ENCODE results near the gene KRTAP12-2.

The KRTAP12-2 gene

DNA sequence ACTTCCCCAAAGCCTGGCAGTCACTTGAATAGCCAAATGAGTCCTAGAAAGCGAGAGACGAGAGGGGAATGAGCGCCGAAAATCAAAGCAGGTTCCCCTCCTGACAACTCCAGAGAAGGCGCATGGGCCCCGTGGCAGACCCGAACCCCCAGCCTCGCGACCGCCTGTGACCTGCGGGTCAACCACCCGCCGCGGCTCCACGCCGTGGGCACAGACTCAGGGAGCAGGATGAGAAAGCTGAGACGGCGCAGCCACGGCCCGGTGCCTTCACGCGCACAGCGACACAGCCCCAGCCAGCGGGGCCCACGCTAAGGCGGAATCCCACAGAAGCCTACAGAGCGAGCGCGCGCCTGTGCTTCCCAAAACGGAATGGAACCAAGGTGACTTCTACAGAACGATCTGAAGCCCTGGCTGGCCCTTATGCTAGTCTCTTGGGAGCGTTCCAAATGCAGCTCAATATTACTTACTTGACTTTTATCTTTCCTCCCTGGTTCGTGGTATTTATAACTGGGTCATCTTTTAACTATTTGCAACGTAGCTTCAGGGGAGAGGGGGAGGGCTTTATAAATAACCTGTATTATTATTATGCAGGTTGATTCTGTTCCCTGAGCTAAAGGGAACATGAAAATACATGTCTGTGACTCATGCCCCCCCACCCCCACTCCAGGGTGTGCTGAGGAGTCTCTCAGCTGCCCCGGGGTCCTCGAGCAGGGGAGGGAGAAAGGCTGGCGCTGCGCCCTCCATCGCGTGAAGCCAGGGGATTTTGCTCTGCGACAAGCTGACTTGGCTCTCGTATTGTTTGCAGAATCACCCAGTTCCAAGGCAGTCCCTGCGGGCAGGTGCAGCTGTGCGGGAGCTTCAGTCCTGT lies 42.9 kb upstream of the KRTAP12-2 start:
- H3K9me3 ChIP-seq (ENCODE audit: insufficient read depth, low read depth, low read length), result peaks cover 12% of the 10 kb centered on the region
- H3K27ac ChIP-seq (ENCODE audit: low read depth, low read length), result no peak overlapping the region
- H3K18ac ChIP-seq (ENCODE audit: low read length), result no peak overlapping the region
- WGBS (ENCODE audit: extremely low coverage, insufficient coverage, insufficient read length), result no CpG with 5 or more reads among the region's 45 CpGs
- H3K79me1 ChIP-seq (ENCODE audit: low read length), result no peaks in the 10 kb centered on the region
- no peak overlapping the region for H3K9ac ChIP-seq (ENCODE audit: low read length)
- no peak overlapping the region for H4K8ac ChIP-seq (ENCODE audit: low read depth, low read length)
- no peak overlapping the region for H2BK12ac ChIP-seq (ENCODE audit: low read length)
- no peak overlapping the region for H4K91ac ChIP-seq (ENCODE audit: low read depth, low read length)
- H2BK5ac ChIP-seq (ENCODE audit: low read depth, low read length, poor library complexity), result no peak overlapping the region
- no peak overlapping the region for H2BK120ac ChIP-seq (ENCODE audit: insufficient read depth, low read length, poor library complexity)
- H3K4me3 ChIP-seq (ENCODE audit: low read depth, low read length), result no peak overlapping the region
- peaks cover 0 to 7% of the 10 kb centered on the region in 2 experiments for H3K4me1 ChIP-seq (ENCODE audit: control insufficient read depth in 1 of 2, insufficient read depth in 2 of 2, low read length in 2 of 2)
- no peaks in the 10 kb centered on the region for H3K79me2 ChIP-seq (ENCODE audit: control insufficient read depth, insufficient read depth, low read length, poor library complexity)
- H4K12ac ChIP-seq (ENCODE audit: low read depth, low read length), result no peak overlapping the region
- H3K36me3 ChIP-seq (ENCODE audit: control insufficient read depth in 1 of 2, insufficient read depth in 2 of 2, low read length in 2 of 2), result no peaks in the 10 kb centered on the region
- no peak overlapping the region for H3K4ac ChIP-seq (ENCODE audit: low read depth, low read length)
- H3K23ac ChIP-seq (ENCODE audit: low read length), result no peak overlapping the region
- no peak overlapping the region for H3K4me2 ChIP-seq (ENCODE audit: low read length)
- no peak for DNase-seq
- H2AK5ac ChIP-seq (ENCODE audit: low read length), result no peak overlapping the region
- H2AFZ ChIP-seq (ENCODE audit: insufficient read depth, low read length, poor library complexity), result no peak overlapping the region
- H3K27me3 ChIP-seq (ENCODE audit: insufficient read depth, low read length), result peaks cover 74% of the 10 kb centered on the region
- no peak overlapping the region for H3K14ac ChIP-seq (ENCODE audit: low read length)

DNA sequence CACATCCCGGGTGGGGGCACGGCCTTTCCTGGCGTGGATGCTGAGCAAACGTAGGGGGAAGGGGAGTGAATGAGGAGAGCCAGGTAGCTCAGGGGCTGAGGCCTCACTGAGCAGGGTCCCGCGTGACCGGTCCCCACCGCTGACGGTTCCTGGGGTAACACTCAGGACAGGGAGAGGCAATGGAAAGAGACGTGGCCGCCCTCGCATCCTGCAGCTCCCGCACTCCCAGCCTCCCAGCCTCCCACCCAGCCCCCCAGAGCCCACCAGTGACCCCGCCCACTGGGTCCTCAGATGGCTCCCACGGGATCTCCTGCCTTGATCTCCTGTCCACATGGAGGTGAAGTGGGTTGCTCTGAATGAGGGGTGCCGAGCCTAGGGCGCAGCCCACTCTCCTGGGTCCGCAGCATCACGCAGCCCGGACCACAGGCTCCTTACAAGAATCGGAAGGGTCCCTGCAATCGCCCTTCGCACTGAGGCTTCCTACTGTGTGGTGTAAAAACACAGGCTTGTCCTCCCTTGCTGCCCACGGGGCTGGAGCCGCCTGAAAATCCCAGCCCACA lies 42.2 kb upstream of the KRTAP12-2 start:
- H3K4me3 ChIP-seq (ENCODE audit: low read depth, low read length), result no peak overlapping the region
- no peak for DNase-seq
- no peak overlapping the region for H3K27ac ChIP-seq (ENCODE audit: low read depth, low read length)
- no peak overlapping the region for H4K91ac ChIP-seq (ENCODE audit: low read depth, low read length)
- H4K8ac ChIP-seq (ENCODE audit: low read depth, low read length), result no peak overlapping the region
- no peaks in the 10 kb centered on the region for H3K36me3 ChIP-seq (ENCODE audit: control insufficient read depth in 1 of 2, insufficient read depth in 2 of 2, low read length in 2 of 2)
- no peaks in the 10 kb centered on the region for H3K79me2 ChIP-seq (ENCODE audit: control insufficient read depth, insufficient read depth, low read length, poor library complexity)
- H3K14ac ChIP-seq (ENCODE audit: low read length), result no peak overlapping the region
- H3K79me1 ChIP-seq (ENCODE audit: low read length), result no peaks in the 10 kb centered on the region
- no peak overlapping the region for H3K23ac ChIP-seq (ENCODE audit: low read length)
- no peak overlapping the region for H2BK120ac ChIP-seq (ENCODE audit: insufficient read depth, low read length, poor library complexity)
- H3K18ac ChIP-seq (ENCODE audit: low read length), result no peak overlapping the region
- WGBS (ENCODE audit: extremely low coverage, insufficient coverage, insufficient read length), result no CpG with 5 or more reads among the region's 25 CpGs
- H3K27me3 ChIP-seq (ENCODE audit: insufficient read depth, low read length), result peaks cover 79% of the 10 kb centered on the region
- H3K4me1 ChIP-seq (ENCODE audit: control insufficient read depth in 1 of 2, insufficient read depth in 2 of 2, low read length in 2 of 2), result peaks cover 0 to 7% of the 10 kb centered on the region in 2 experiments
- no peak overlapping the region for H4K12ac ChIP-seq (ENCODE audit: low read depth, low read length)
- H3K4me2 ChIP-seq (ENCODE audit: low read length), result no peak overlapping the region
- H2AK5ac ChIP-seq (ENCODE audit: low read length), result no peak overlapping the region
- peaks cover 15% of the 10 kb centered on the region for H3K9me3 ChIP-seq (ENCODE audit: insufficient read depth, low read depth, low read length)
- no peak overlapping the region for H2BK12ac ChIP-seq (ENCODE audit: low read length)
- H2BK5ac ChIP-seq (ENCODE audit: low read depth, low read length, poor library complexity), result no peak overlapping the region
- H3K9ac ChIP-seq (ENCODE audit: low read length), result no peak overlapping the region
- no peak overlapping the region for H2AFZ ChIP-seq (ENCODE audit: insufficient read depth, low read length, poor library complexity)
- H3K4ac ChIP-seq (ENCODE audit: low read depth, low read length), result no peak overlapping the region

DNA sequence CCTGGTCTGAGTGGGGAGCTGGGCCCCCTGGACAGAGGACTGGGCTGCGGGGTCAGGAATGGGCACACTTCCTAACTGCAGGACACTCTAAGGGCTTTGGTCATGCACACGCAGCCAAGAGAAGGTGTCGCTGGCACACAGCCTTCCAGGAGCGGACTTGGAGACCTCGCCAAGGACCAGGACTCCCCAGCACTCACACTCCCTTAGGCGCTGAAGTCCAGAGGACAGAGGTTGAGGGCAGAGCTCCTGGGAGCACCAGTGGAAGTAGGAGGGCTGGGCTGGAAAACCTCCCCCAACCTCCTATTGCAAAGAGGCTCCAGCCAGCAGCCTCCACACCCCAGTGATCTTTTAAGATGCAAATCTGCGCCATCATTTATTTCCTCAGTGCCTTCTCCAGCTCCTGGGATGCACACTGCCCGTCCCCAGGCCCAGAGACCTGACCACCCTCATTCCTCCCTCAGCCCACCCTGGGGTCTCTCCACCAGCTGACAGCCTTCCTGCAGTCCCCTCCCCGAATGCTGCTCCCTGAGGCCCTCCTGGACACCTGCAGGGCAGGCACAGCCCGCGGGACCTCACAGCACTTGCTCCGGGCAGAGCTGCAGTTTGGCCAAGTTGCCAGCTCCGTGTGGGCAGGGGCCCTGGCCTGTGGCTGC lies 41.6 kb upstream of the KRTAP12-2 start:
- DNase-seq, result no peak
- H2BK5ac ChIP-seq (ENCODE audit: low read depth, low read length, poor library complexity), result no peak overlapping the region
- peaks cover 15% of the 10 kb centered on the region for H3K9me3 ChIP-seq (ENCODE audit: insufficient read depth, low read depth, low read length)
- no peaks in the 10 kb centered on the region for H3K36me3 ChIP-seq (ENCODE audit: control insufficient read depth in 1 of 2, insufficient read depth in 2 of 2, low read length in 2 of 2)
- H3K27ac ChIP-seq (ENCODE audit: low read depth, low read length), result no peak overlapping the region
- H3K14ac ChIP-seq (ENCODE audit: low read length), result no peak overlapping the region
- peaks cover 0 to 7% of the 10 kb centered on the region in 2 experiments for H3K4me1 ChIP-seq (ENCODE audit: control insufficient read depth in 1 of 2, insufficient read depth in 2 of 2, low read length in 2 of 2)
- no peak overlapping the region for H3K4ac ChIP-seq (ENCODE audit: low read depth, low read length)
- H3K4me2 ChIP-seq (ENCODE audit: low read length), result no peak overlapping the region
- no peak overlapping the region for H2AK5ac ChIP-seq (ENCODE audit: low read length)
- H4K91ac ChIP-seq (ENCODE audit: low read depth, low read length), result no peak overlapping the region
- H3K27me3 ChIP-seq (ENCODE audit: insufficient read depth, low read length), result peaks cover 78% of the 10 kb centered on the region
- H3K79me2 ChIP-seq (ENCODE audit: control insufficient read depth, insufficient read depth, low read length, poor library complexity), result no peaks in the 10 kb centered on the region
- H2AFZ ChIP-seq (ENCODE audit: insufficient read depth, low read length, poor library complexity), result no peak overlapping the region
- H3K18ac ChIP-seq (ENCODE audit: low read length), result no peak overlapping the region
- H3K23ac ChIP-seq (ENCODE audit: low read length), result no peak overlapping the region
- H4K12ac ChIP-seq (ENCODE audit: low read depth, low read length), result no peak overlapping the region
- no CpG with 5 or more reads among the region's 13 CpGs for WGBS (ENCODE audit: extremely low coverage, insufficient coverage, insufficient read length)
- H2BK120ac ChIP-seq (ENCODE audit: insufficient read depth, low read length, poor library complexity), result no peak overlapping the region
- H4K8ac ChIP-seq (ENCODE audit: low read depth, low read length), result no peak overlapping the region
- H3K4me3 ChIP-seq (ENCODE audit: low read depth, low read length), result no peak overlapping the region
- H3K79me1 ChIP-seq (ENCODE audit: low read length), result no peaks in the 10 kb centered on the region
- H3K9ac ChIP-seq (ENCODE audit: low read length), result no peak overlapping the region
- H2BK12ac ChIP-seq (ENCODE audit: low read length), result no peak overlapping the region

DNA sequence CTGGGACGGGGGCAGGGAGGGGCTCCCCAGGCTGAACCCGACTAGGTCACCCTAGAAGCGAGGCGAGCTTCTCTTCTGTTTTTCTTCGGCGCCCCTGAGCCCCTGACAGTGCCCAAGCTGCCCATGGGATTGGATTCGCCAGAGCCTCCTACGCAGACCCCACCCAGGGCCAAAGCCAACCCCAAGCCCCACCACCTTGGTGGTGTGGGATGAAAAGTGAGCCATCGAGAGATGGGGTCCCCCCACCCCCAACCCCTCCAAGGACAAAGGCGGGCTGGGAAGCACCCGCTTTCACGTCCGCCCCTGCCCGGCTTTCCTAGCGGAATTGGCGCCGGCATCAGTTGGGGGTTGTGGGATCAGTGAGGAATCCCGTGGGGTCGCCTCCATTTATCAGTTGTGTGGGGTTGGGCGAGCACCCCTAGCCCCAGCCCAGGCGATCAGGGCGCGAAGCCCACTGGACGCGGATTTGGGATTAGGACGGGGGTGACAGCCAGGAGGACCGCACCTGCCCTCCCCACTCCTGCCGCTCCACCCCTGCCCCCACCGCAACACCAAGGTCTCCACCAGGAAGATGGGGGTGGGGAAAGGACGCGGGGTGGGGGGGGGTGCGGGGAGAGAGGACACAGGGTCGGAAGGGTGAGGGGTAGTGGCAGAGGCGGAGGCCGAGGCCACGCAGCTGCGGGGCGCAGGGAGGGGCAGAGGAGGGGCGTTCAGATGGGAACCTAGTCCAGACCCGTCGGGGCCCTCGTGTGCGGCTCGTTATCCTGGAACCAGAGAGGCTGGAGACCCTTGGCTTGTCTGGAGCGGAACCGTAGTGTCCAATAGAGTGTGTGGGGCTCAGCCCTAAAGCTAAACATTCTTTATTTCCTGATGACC lies 40.2 kb upstream of the KRTAP12-2 start:
- Histone ChIP-seq H3K27ac (ENCODE audit: low read depth, low read length) (no peak overlapping the region), H3K9ac (ENCODE audit: low read length) (no peak overlapping the region), H3K4ac (ENCODE audit: low read depth, low read length) (no peak overlapping the region), H3K79me1 (ENCODE audit: low read length) (no peaks in the 10 kb centered on the region), H2BK120ac (ENCODE audit: insufficient read depth, low read length, poor library complexity) (no peak overlapping the region), H2BK5ac (ENCODE audit: low read depth, low read length, poor library complexity) (no peak overlapping the region), H3K23ac (ENCODE audit: low read length) (no peak overlapping the region), H3K4me2 (ENCODE audit: low read length) (no peak overlapping the region), H2AK5ac (ENCODE audit: low read length) (no peak overlapping the region), H3K18ac (ENCODE audit: low read length) (no peak overlapping the region), H4K12ac (ENCODE audit: low read depth, low read length) (no peak overlapping the region), H4K91ac (ENCODE audit: low read depth, low read length) (no peak overlapping the region), H3K36me3 (ENCODE audit: control insufficient read depth in 1 of 2, insufficient read depth in 2 of 2, low read length in 2 of 2) (no peaks in the 10 kb centered on the region), H3K27me3 (ENCODE audit: insufficient read depth, low read length) (peaks cover 65% of the 10 kb centered on the region), H3K4me1 (ENCODE audit: control insufficient read depth in 1 of 2, insufficient read depth in 2 of 2, low read length in 2 of 2) (peaks cover 0 to 7% of the 10 kb centered on the region in 2 experiments), H3K79me2 (ENCODE audit: control insufficient read depth, insufficient read depth, low read length, poor library complexity) (no peaks in the 10 kb centered on the region), H3K14ac (ENCODE audit: low read length) (no peak overlapping the region), H2BK12ac (ENCODE audit: low read length) (no peak overlapping the region), H3K9me3 (ENCODE audit: insufficient read depth, low read depth, low read length) (peaks cover 18% of the 10 kb centered on the region), H4K8ac (ENCODE audit: low read depth, low read length) (no peak overlapping the region), H3K4me3 (ENCODE audit: low read depth, low read length) (no peak overlapping the region), H2AFZ (ENCODE audit: insufficient read depth, low read length, poor library complexity) (no peak overlapping the region)
- no peak for DNase-seq
- no CpG with 5 or more reads among the region's 46 CpGs for WGBS (ENCODE audit: extremely low coverage, insufficient coverage, insufficient read length)

Data from trophoblast cell (in vitro differentiated cells and primary cell).